Neuronal stem cell (in vitro differentiated cells): ENCODE results near the gene KRT12.
A peak's percentile ranks its signal among the peaks of the same experiment; 100 is the strongest.

Experiments
- DNase-seq: peaks from one replicate; pipeline ENCODE4 v3.0.0-alpha.2; 2013; ENCODE audit warnings: low spot score
- H2AFZ ChIP-seq: one replicate; pipeline ENCODE4 v1.6.1; 2013; ENCODE audit warnings: mild to moderate bottlenecking, low read length, inconsistent platforms
- H2AK5ac ChIP-seq: 2 replicates; pipeline ENCODE4 v1.6.1; 2013; ENCODE audit warnings: low read depth, mild to moderate bottlenecking, inconsistent platforms, low read length, moderate library complexity, mixed read lengths
- H2BK120ac ChIP-seq: 2 replicates; pipeline ENCODE4 v1.6.1; 2013; ENCODE audit warnings: low read depth, mild to moderate bottlenecking, inconsistent platforms, low read length, moderate library complexity, mixed read lengths
- H2BK12ac ChIP-seq: one replicate; pipeline ENCODE4 v1.6.1; 2013; ENCODE audit warnings: low read length, inconsistent platforms
- H2BK15ac ChIP-seq: 2 replicates; pipeline ENCODE4 v1.6.1; 2013; ENCODE audit warnings: mild to moderate bottlenecking, low read length, inconsistent platforms, mixed read lengths
- H2BK5ac ChIP-seq: one replicate; pipeline ENCODE4 v1.6.1; 2013; ENCODE audit warnings: inconsistent platforms, mild to moderate bottlenecking, low read length, moderate library complexity
- H3K14ac ChIP-seq: one replicate; pipeline ENCODE4 v1.6.1; 2013; ENCODE audit warnings: low read length, inconsistent platforms
- H3K18ac ChIP-seq: 2 replicates; pipeline ENCODE4 v1.6.1; 2013; ENCODE audit warnings: low read length, inconsistent platforms
- H3K23ac ChIP-seq: 2 replicates; pipeline ENCODE4 v1.6.1; 2013; ENCODE audit warnings: low read depth, mild to moderate bottlenecking, mixed read lengths, low read length, inconsistent platforms; ENCODE audit not compliant: poor library complexity
- H3K27ac ChIP-seq: replicated peaks from 3 replicates; pipeline ENCODE4 v1.5.1; 2013; ENCODE audit warnings: low read length, inconsistent platforms
- H3K27me3 ChIP-seq, 3 experiments: 2 replicates each; pipeline ENCODE4 v1.6.1; 2013; ENCODE audit warnings: low read length in 3 of 3, mild to moderate bottlenecking in 2 of 3, inconsistent platforms in 1 of 3, low read depth in 1 of 3, mixed read lengths in 1 of 3, moderate library complexity in 1 of 3; ENCODE audit not compliant: control insufficient read depth in 3 of 3, insufficient read depth in 3 of 3
- H3K36me3 ChIP-seq, 2 donors: replicated peaks in 1 of 2; 2 replicates each; pipeline ENCODE4 v1.6.1; 2013; ENCODE audit warnings: low read length in 2 of 2; ENCODE audit not compliant: control insufficient read depth in 2 of 2, insufficient read depth in 2 of 2
- H3K4ac ChIP-seq: 2 replicates; pipeline ENCODE4 v1.6.1; 2013; ENCODE audit warnings: inconsistent platforms, mild to moderate bottlenecking, low read length, moderate library complexity
- H3K4me1 ChIP-seq, 2 donors: 1 replicate in 1 of 2; 2 replicates in 1 of 2; pipeline ENCODE4 v1.6.1; 2013; ENCODE audit warnings: low read length in 2 of 2, low read depth in 1 of 2; ENCODE audit not compliant: control insufficient read depth in 2 of 2, insufficient read depth in 1 of 2
- H3K4me2 ChIP-seq: one replicate; pipeline ENCODE4 v1.6.1; 2013; ENCODE audit warnings: mild to moderate bottlenecking, low read length, inconsistent platforms; ENCODE audit not compliant: insufficient read depth, poor library complexity, severe bottlenecking
- H3K4me3 ChIP-seq, 2 donors: 2 replicates each; pipeline ENCODE4 v1.5.1; 2013; ENCODE audit warnings: low read length in 2 of 2, mild to moderate bottlenecking in 2 of 2, inconsistent platforms in 1 of 2, moderate library complexity in 1 of 2
- H3K79me1 ChIP-seq: one replicate; pipeline ENCODE4 v1.6.1; 2013; ENCODE audit warnings: low read depth, mild to moderate bottlenecking, inconsistent platforms, low read length, moderate library complexity
- H3K9ac ChIP-seq: one replicate; pipeline ENCODE4 v1.6.1; 2013; ENCODE audit warnings: mild to moderate bottlenecking, low read depth, low read length, inconsistent platforms; ENCODE audit not compliant: poor library complexity
- H3K9me3 ChIP-seq, 2 donors: replicated peaks in 1 of 2; 2 replicates each; pipeline versions ENCODE3 to v1.6.1; 2013; ENCODE audit warnings: low read length in 2 of 2, mild to moderate bottlenecking in 2 of 2, inconsistent platforms in 1 of 2, low read depth in 1 of 2, mixed read lengths in 1 of 2, moderate library complexity in 1 of 2; ENCODE audit not compliant: control insufficient read depth in 2 of 2, insufficient read depth in 1 of 2
- H4K8ac ChIP-seq: one replicate; pipeline ENCODE4 v1.6.1; 2013; ENCODE audit warnings: low read depth, mild to moderate bottlenecking, inconsistent platforms, low read length, moderate library complexity
- H4K91ac ChIP-seq: one replicate; pipeline ENCODE4 v1.6.1; 2013; ENCODE audit warnings: low read length, low read depth, mild to moderate bottlenecking, inconsistent platforms; ENCODE audit not compliant: poor library complexity
- WGBS, 2 donors: extraction: QIAGEN DNeasy Blood & Tissue Kit; methylation state at CpG; one replicate each; pipeline ENCODE4 v1.1.7; 2013; ENCODE audit warnings: missing lambda C conversion rate in 2 of 2, mixed read lengths in 1 of 2; ENCODE audit not compliant: insufficient read length in 2 of 2, insufficient replicate concordance in 1 of 2; ENCODE audit errors: extremely low coverage in 2 of 2; 5-methylcytosine and 5-hydroxymethylcytosine counted together

Gene KRT12

DNA sequence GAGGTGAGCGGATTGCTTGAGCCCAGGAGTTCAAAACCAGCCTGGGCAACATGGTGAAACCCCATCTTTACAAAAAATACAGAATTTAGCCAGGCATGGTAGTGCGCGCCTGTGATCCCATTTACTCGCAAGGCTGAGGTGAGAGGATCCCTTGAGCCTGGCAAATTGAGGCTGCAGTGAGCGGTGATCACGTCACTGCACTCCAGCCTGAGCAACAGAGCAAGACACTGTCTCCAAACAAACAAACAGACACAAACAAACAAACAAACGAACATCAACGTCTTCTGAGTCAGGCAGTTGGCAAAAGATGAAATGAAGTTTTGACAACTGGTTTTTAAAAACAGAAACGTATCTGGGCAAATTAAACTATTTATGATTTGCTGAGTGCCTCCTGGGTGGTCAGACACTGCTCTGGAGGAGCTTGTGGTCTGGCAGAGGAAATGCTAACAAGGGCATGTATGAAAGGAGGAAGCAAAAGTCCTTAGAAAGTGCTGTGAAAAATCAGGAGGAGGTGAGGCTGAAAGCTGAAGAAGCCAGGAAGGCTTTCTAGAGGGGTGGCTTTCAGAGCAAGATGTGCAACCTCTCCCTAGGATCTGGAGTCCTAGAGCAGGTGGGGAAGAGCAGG is 28.2 kb upstream of the KRT12 start:
- Histone ChIP-seq H3K27ac (no peak overlapping the region), H3K4me2 (no peak overlapping the region), H3K4me1 (no peaks in the 10 kb centered on the region), H2AFZ (no peak overlapping the region), H3K18ac (no peak overlapping the region), H4K8ac (no peak overlapping the region), H4K91ac (no peak overlapping the region), H2BK5ac (no peak overlapping the region), H3K27me3 (peaks cover 0 to 25% (median 0%) of the 10 kb centered on the region in 3 experiments), H3K9ac (no peak overlapping the region), H2BK12ac (no peak overlapping the region), H3K4me3 (peak overlapping the region in 1 of 2 donors; percentile 46), H3K9me3 (no peaks in the 10 kb centered on the region), H3K36me3 (no peaks in the 10 kb centered on the region), H2BK15ac (no peak overlapping the region), H3K23ac (no peak overlapping the region), H2AK5ac (no peak overlapping the region), H3K79me1 (no peaks in the 10 kb centered on the region), H2BK120ac (no peak overlapping the region), H3K14ac (no peak overlapping the region), H3K4ac (no peak overlapping the region)
- no CpG with 5 or more reads among the region's 9 CpGs for WGBS, 2 donors
- DNase-seq = no peak

DNA sequence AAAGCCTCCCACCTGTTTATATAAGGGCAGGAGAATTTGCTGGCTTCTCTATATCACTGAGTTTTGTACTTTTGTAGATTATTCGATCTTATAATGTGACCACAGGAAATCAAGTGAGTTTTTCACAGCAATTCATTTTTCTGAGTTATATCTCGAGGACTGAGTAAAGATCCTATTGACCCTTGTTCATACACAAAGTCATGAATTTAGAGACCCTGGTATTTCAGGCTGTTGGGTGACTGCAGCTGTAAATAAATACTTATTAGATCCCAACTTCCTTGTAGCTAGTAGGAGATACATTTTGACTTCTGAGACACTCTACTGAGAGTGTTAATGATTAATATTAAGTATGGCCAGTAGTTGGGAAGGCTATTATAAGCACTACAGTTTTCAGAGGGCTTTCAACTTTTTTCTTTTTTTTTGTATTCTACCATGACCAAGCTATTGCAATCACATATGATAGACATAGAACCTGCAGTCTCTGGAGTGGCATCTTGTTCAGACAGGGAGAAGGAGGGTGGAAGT is 21.2 kb upstream of the KRT12 start:
- Histone ChIP-seq H3K4me3 (no peak overlapping the region), H2BK12ac (no peak overlapping the region), H4K91ac (no peak overlapping the region), H4K8ac (no peak overlapping the region), H3K36me3 (no peaks in the 10 kb centered on the region), H3K18ac (no peak overlapping the region), H3K14ac (no peak overlapping the region), H3K4me1 (no peaks in the 10 kb centered on the region), H3K4me2 (no peak overlapping the region), H2BK120ac (no peak overlapping the region), H3K27ac (no peak overlapping the region), H3K27me3 (peaks cover 0 to 14% (median 0%) of the 10 kb centered on the region in 3 experiments), H2BK15ac (no peak overlapping the region), H3K79me1 (no peaks in the 10 kb centered on the region), H2AK5ac (no peak overlapping the region), H3K9me3 (no peaks in the 10 kb centered on the region), H3K23ac (no peak overlapping the region), H2AFZ (no peak overlapping the region), H3K9ac (no peak overlapping the region), H2BK5ac (no peak overlapping the region), H3K4ac (no peak overlapping the region)
- no peak for DNase-seq
- no CpG with 5 or more reads among the region's 2 CpGs for WGBS, 2 donors

GRCh38 chr17:40886090-40886489 is 19.1 kb upstream of the KRT12 start:
- Histone ChIP-seq H3K27ac (no peak overlapping the region), H3K4ac (no peak overlapping the region), H2BK5ac (no peak overlapping the region), H3K4me3 (no peak overlapping the region), H3K36me3 (no peaks in the 10 kb centered on the region), H2BK120ac (no peak overlapping the region), H3K9ac (no peak overlapping the region), H3K79me1 (no peaks in the 10 kb centered on the region), H3K4me1 (no peaks in the 10 kb centered on the region), H4K91ac (no peak overlapping the region), H2AK5ac (no peak overlapping the region), H3K23ac (no peak overlapping the region), H2BK12ac (no peak overlapping the region), H3K14ac (no peak overlapping the region), H2BK15ac (no peak overlapping the region), H3K27me3 (peaks cover 0 to 8% (median 0%) of the 10 kb centered on the region in 3 experiments), H3K4me2 (no peak overlapping the region), H3K9me3 (no peaks in the 10 kb centered on the region), H4K8ac (no peak overlapping the region), H2AFZ (no peak overlapping the region), H3K18ac (peak overlapping the region; percentile 76)
- no CpG with 5 or more reads among the region's 3 CpGs for WGBS, 2 donors
- DNase-seq = no peak

- no peak for DNase-seq
- Histone ChIP-seq H4K91ac (no peak within 1 kb of the TSS), H2BK15ac (no peak within 1 kb of the TSS), H3K9ac (no peak within 1 kb of the TSS), H3K23ac (no peak within 1 kb of the TSS), H3K79me1 (no peaks in the 10 kb centered on the region), H3K14ac (no peak within 1 kb of the TSS), H4K8ac (no peak within 1 kb of the TSS), H3K18ac (peak within 1 kb of the TSS; percentile 76), H2BK5ac (no peak within 1 kb of the TSS), H3K4ac (no peak within 1 kb of the TSS), H3K27me3 (peaks cover 0 to 8% (median 0%) of the 10 kb centered on the region in 3 experiments), H3K36me3 (no peaks in the 10 kb centered on the region), H3K9me3 (no peaks in the 10 kb centered on the region), H3K27ac (no peak within 1 kb of the TSS), H3K4me1 (no peaks in the 10 kb centered on the region), H3K4me2 (no peak within 1 kb of the TSS), H2BK12ac (no peak within 1 kb of the TSS), H2AK5ac (no peak within 1 kb of the TSS), H3K4me3 (no peak within 1 kb of the TSS), H2BK120ac (no peak within 1 kb of the TSS), H2AFZ (no peak within 1 kb of the TSS)
- WGBS, 2 donors = no CpG with 5 or more reads among the region's 23 CpGs
Observed at GRCh38 chr17:40884708-40885512, 17.9 kb upstream of the KRT12 start, which contains the start of gene KRT20. KRT20 (minus strand) TSS chr17:40885242; CDS start chr17:40885185, 57 bp downstream.
